SK-N-SH treated with all-trans-retinoic acid at 6 μM for 48 hours (cell line): ENCODE data around the gene MALRD1.

ENCODE experiments used
- ISL1 ChIP-seq: fragments of 250-450 bp; sonication (Bioruptor Pico); IDR thresholded peaks from 2 replicates; pipeline ENCODE4 v2.1.2; 2022; ENCODE audit warnings: mild to moderate bottlenecking, moderate library complexity
- TOX ChIP-seq: fragments of 250-450 bp; sonication (Bioruptor Pico); IDR thresholded peaks from 2 replicates; pipeline ENCODE4 v1.8.0; 2021; ENCODE audit warnings: mild to moderate bottlenecking, moderate library complexity, borderline replicate concordance
- ZC3H10 ChIP-seq: fragments of 250-450 bp; sonication (Bioruptor Pico); IDR thresholded peaks from 2 replicates; pipeline ENCODE4 v1.5.1; 2021; ENCODE audit warnings: mild to moderate bottlenecking, moderate library complexity
- ZFP3 ChIP-seq: fragments of 250-450 bp; sonication (Bioruptor Pico); IDR thresholded peaks from 2 replicates; pipeline ENCODE4 v1.5.0; 2020; ENCODE audit warnings: mild to moderate bottlenecking, moderate library complexity
- TF ChIP-seq, protein P1 (sequence below): fragments of 250-450 bp; sonication (Bioruptor Pico); IDR thresholded peaks from 2 replicates; pipeline ENCODE4 v1.8.0; 2021; ENCODE audit warnings: low read depth, mild to moderate bottlenecking, moderate library complexity, borderline replicate concordance
- TF ChIP-seq, protein P2 (sequence below): fragments of 250-450 bp; sonication (Bioruptor Pico); IDR thresholded peaks from 2 replicates; pipeline ENCODE4 v1.8.0; 2020; ENCODE audit warnings: mild to moderate bottlenecking, moderate library complexity, borderline replicate concordance

DNA sequence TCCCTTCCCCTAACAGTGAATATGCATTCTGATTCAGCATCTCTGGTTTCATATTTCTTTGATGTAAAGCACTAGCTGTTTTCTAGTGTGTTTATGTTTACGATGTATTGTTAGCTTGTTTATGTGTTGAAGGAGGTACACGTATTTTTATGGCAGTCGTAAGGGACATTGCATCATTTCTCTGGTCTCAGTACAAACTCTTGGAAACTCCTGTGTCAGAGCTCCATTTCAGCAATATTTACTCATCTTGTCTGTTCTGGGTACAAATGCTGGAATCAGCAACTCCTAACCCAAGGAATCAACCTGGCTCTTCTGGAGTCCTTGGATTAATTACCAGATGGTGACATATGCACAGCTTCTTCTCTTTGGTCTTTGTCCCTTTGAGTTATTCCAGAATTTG is 497.6 kb downstream of the MALRD1 start:
- TF ChIP-seq ISL1 (CRISPR knock-in tag) (no peak), ZFP3 (no peak), ZC3H10 (no peak), TOX (CRISPR knock-in tag) (no peak)
- TF ChIP-seq, protein P1, sequence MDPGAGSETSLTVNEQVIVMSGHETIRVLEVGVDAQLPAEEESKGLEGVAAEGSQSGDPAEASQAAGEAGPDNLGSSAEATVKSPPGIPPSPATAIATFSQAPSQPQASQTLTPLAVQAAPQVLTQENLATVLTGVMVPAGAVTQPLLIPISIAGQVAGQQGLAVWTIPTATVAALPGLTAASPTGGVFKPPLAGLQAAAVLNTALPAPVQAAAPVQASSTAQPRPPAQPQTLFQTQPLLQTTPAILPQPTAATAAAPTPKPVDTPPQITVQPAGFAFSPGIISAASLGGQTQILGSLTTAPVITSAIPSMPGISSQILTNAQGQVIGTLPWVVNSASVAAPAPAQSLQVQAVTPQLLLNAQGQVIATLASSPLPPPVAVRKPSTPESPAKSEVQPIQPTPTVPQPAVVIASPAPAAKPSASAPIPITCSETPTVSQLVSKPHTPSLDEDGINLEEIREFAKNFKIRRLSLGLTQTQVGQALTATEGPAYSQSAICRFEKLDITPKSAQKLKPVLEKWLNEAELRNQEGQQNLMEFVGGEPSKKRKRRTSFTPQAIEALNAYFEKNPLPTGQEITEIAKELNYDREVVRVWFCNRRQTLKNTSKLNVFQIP (CRISPR knock-in tag): no peak
- TF ChIP-seq, protein P2, sequence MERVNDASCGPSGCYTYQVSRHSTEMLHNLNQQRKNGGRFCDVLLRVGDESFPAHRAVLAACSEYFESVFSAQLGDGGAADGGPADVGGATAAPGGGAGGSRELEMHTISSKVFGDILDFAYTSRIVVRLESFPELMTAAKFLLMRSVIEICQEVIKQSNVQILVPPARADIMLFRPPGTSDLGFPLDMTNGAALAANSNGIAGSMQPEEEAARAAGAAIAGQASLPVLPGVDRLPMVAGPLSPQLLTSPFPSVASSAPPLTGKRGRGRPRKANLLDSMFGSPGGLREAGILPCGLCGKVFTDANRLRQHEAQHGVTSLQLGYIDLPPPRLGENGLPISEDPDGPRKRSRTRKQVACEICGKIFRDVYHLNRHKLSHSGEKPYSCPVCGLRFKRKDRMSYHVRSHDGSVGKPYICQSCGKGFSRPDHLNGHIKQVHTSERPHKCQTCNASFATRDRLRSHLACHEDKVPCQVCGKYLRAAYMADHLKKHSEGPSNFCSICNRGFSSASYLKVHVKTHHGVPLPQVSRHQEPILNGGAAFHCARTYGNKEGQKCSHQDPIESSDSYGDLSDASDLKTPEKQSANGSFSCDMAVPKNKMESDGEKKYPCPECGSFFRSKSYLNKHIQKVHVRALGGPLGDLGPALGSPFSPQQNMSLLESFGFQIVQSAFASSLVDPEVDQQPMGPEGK (CRISPR knock-in tag): no peak
